Lung (tissue), 12 donors: Measurements from ENCODE around the gene PACRGL. TPM values are rescaled to one million over a fixed set of nuclear protein-coding genes. Genes with fewer than 3 reads are reported as not detected.

ENCODE experiments used
- ATAC-seq: fragments of 200-7000 bp; cut with Tn5 transposase; one replicate; pipeline ENCODE4 v1.9.1; 2020; ENCODE audit warnings: moderate number of reproducible peaks; ENCODE audit not compliant: insufficient read depth, low FRiP score
- DNase-seq, 3 donors: peaks; one replicate each; pipeline ENCODE4 v3.0.0-alpha.2; 2013 to 2017
- H3K27ac ChIP-seq, 2 donors: one replicate each; pipeline ENCODE4 v1.5.1; 2013; ENCODE audit warnings: mild to moderate bottlenecking in 2 of 2, moderate library complexity in 2 of 2, control low read depth in 1 of 2, inconsistent platforms in 1 of 2, low read depth in 1 of 2, low read length in 1 of 2
- H3K27me3 ChIP-seq, 3 donors: one replicate each; pipeline ENCODE4 v1.5.1; 2013; ENCODE audit warnings: low read length in 2 of 3; ENCODE audit not compliant: control insufficient read depth in 3 of 3, insufficient read depth in 3 of 3
- H3K36me3 ChIP-seq, 4 donors: one replicate each; pipeline ENCODE4 v1.5.1; 2013; ENCODE audit warnings: low read length in 4 of 4, mild to moderate bottlenecking in 1 of 4, moderate library complexity in 1 of 4; ENCODE audit not compliant: control insufficient read depth in 4 of 4, insufficient read depth in 4 of 4
- H3K4me1 ChIP-seq, 5 donors: one replicate each; pipeline ENCODE4 v1.5.1; 2013; ENCODE audit warnings: low read length in 5 of 5, mild to moderate bottlenecking in 2 of 5, moderate library complexity in 1 of 5; ENCODE audit not compliant: control insufficient read depth in 5 of 5, insufficient read depth in 5 of 5
- H3K4me3 ChIP-seq: one replicate; pipeline ENCODE4 v1.5.1; 2013; ENCODE audit warnings: mild to moderate bottlenecking, control low read depth, moderate library complexity
- H3K9ac ChIP-seq, 2 donors: one replicate each; pipeline ENCODE4 v1.5.1; 2013; ENCODE audit warnings: low read length in 2 of 2, control low read depth in 1 of 2; ENCODE audit not compliant: insufficient read depth in 1 of 2
- H3K9me3 ChIP-seq, 4 donors: one replicate each; pipeline ENCODE4 v1.5.1; 2013; ENCODE audit warnings: low read length in 3 of 4, mild to moderate bottlenecking in 1 of 4, moderate library complexity in 1 of 4; ENCODE audit not compliant: control insufficient read depth in 4 of 4, insufficient read depth in 3 of 4
- CTCF ChIP-seq: IDR thresholded peaks from 2 replicates; pipeline ENCODE4 v1.5.1; 2012; ENCODE audit warnings: mild to moderate bottlenecking; ENCODE audit errors: control extremely low read depth, extremely low read depth
- whole genome bisulfite sequencing, 2 donors: extraction: QIAGEN DNeasy Blood & Tissue Kit; methylation state at CpG; one replicate each; pipeline ENCODE4 v1.1.7; 2013; 5-methylcytosine and 5-hydroxymethylcytosine counted together
- polyA plus RNA-seq, 2 donors: library from polyadenylated mRNA; stranded (reverse); fragments of 200-250 nt; gene quantifications; one replicate each; pipeline ENCODE4 v1.2.1, GENCODE V29; 2013
- total RNA-seq, 2 donors: library from RNA; depleted of rRNA in 1 of 2; stranded (reverse); fragments of >200 nt in 1 of 2; gene quantifications; one replicate each; pipeline ENCODE4 v1.2.1, GENCODE V29; 2014 to 2021
- donor health status: control.
- donor health status: control.
- donor health status: Bipolar disorder and iron deficiency.
- donor health status: healthy.
- donor health status: DM: yes; HTN: yes; CAD: no.

The PACRGL gene
- total and polyA plus RNA-seq, 4 donors: 9.1 to 34.6 (median 16.2) TPM

GRCh38 chr4:20662851-20663250 is 37.4 kb upstream of the PACRGL start:
- no peak for DNase-seq
- Histone ChIP-seq H3K4me3 (no peak overlapping the region), H3K27ac (no peak overlapping the region), H3K36me3 (no peaks in the 10 kb centered on the region), H3K9ac (no peak overlapping the region), H3K27me3 (no peaks in the 10 kb centered on the region), H3K4me1 (peaks cover 0 to 4% (median 0%) of the 10 kb centered on the region in 5 donors), H3K9me3 (peaks cover 0 to 1% (median 0%) of the 10 kb centered on the region in 4 donors)
- 0 to 75% methylated on average over 1 of the region's 1 CpG for WGBS, 2 donors
- TF ChIP-seq CTCF: no peak
- ATAC-seq: no peak

DNA sequence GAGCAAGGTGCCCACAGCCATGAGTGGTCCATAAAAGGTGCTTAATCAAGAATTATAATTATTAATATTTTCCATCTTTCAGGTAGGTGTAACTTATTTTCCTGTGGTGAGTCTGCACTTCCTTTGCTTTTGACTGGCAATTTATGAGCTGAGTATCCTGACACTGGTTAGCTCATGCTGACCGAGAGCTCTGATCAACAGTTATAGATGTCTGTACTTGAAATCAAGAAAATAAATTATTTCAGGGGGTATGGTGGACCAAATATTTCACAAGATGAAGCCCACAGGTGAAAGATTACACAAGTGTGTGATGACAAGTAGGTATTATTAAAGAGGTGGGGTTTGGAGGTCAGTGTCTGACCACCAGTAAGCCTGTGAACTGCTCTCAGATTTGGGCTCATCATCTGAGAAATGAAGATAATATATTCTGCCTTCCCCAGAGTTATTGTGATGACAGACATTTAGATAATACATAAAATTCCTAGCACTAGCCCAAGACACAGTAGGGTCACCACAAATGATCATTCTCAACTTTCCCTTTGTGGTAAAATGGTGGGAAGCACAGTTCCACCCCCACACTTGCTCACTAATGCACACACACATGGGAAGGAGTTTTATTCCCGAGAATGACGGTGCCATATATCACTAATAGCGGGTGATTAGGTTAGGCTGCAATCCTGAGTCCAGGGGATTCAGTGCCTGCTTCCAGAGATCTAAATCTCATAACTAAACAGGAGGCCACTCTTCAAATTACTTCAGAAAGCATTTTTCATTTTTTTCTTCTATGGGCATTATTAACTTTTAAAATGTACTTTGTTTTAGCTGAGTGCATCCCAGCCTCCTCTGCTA is 34.0 kb upstream of the PACRGL start:
- no peak for DNase-seq
- Histone ChIP-seq H3K36me3 (no peaks in the 10 kb centered on the region), H3K9me3 (no peaks in the 10 kb centered on the region), H3K4me1 (peaks cover 0 to 4% (median 0%) of the 10 kb centered on the region in 5 donors), H3K27me3 (no peaks in the 10 kb centered on the region), H3K4me3 (no peak overlapping the region), H3K27ac (no peak overlapping the region), H3K9ac (no peak overlapping the region)
- 80 to 81% methylated on average over 4 of the region's 4 CpGs for WGBS, 2 donors
- ATAC-seq: no peak
- no peak for TF ChIP-seq CTCF

DNA sequence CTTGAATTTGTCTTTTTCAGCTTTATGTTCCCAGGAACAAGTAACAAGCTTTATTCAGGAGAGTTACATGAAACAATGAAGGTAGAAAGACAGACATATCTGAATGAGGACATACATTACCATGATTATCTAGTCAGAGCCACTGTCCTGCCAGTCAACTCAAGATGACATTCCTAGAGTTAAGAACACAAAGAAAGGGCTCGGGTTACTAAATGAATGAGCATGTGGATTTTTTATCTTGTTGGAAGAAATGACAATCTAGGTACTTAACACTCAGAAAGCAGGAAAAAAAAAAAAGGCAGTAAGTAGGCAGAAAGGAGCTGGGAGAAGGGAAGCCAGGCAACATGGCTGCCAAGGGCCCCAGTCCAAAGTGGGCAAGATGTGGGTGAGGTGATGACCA is 28.0 kb upstream of the PACRGL start:
- Histone ChIP-seq H3K4me1 (peaks cover 0 to 8% (median 0%) of the 10 kb centered on the region in 5 donors), H3K27ac (no peak overlapping the region), H3K4me3 (no peak overlapping the region), H3K36me3 (no peaks in the 10 kb centered on the region), H3K9ac (no peak overlapping the region), H3K9me3 (no peaks in the 10 kb centered on the region), H3K27me3 (no peaks in the 10 kb centered on the region)
- DNase-seq (no peak), ATAC-seq (no peak)
- 68 to 81% methylated on average over 1 of the region's 1 CpG for WGBS, 2 donors
- no peak for TF ChIP-seq CTCF
